Amniotic epithelial cell (primary cell): ENCODE results near the gene CKS1B.

Source experiments
- DNase-seq: peaks from one replicate; pipeline ENCODE4 v3.0.0-alpha.2; 2010; ENCODE audit warnings: low read depth

Gene CKS1B

GRCh38 chr1:154974102-154974807 is at the start of gene CKS1B:
TSS of gene CKS1B (plus strand) at chr1:154974681. CDS start at chr1:154974746, 65 bp downstream.
- peak; percentile 100 for DNase-seq

- DNase-seq, result no peak
Observed at GRCh38 chr1:154925335-154926170, 48.9 kb upstream of the CKS1B start.

GRCh38 chr1:154926201-154926600 is 48.3 kb upstream of the CKS1B start:
- no peak for DNase-seq

- no peak for DNase-seq
Observed at GRCh38 chr1:154931940-154932487, 42.5 kb upstream of the CKS1B start.

- DNase-seq, result no peak
Observed at GRCh38 chr1:154934358-154934948, 40.0 kb upstream of the CKS1B start.

GRCh38 chr1:154935749-154936554 is 38.5 kb upstream of the CKS1B start:
- DNase-seq, result no peak

GRCh38 chr1:154936555-154937084 is 37.9 kb upstream of the CKS1B start, which contains the start of gene PMVK:
TSS of gene PMVK (minus strand) at chr1:154936719. CDS start at chr1:154936685, 34 bp downstream.
- DNase-seq, result peak; percentile 95

- DNase-seq, result peak; percentile 93
Observed at GRCh38 chr1:154937085-154937987, 37.1 kb upstream of the CKS1B start.

GRCh38 chr1:154937988-154938386 is 36.5 kb upstream of the CKS1B start:
- no peak for DNase-seq

GRCh38 chr1:154938604-154939399 is 35.7 kb upstream of the CKS1B start:
- no peak for DNase-seq

- DNase-seq, result no peak
Observed at GRCh38 chr1:154940213-154940560, 34.3 kb upstream of the CKS1B start.

GRCh38 chr1:154940651-154941194 is 33.8 kb upstream of the CKS1B start:
- DNase-seq, result no peak

- DNase-seq, result peak; percentile 18
Observed at GRCh38 chr1:154941333-154942013, 33.0 kb upstream of the CKS1B start.

- peak; percentile 14 for DNase-seq
Observed at GRCh38 chr1:154943649-154944400, 30.7 kb upstream of the CKS1B start.

GRCh38 chr1:154944401-154945159 is 29.9 kb upstream of the CKS1B start:
- no peak for DNase-seq

- no peak for DNase-seq
Observed at GRCh38 chr1:154945160-154945961, 29.1 kb upstream of the CKS1B start.
